Glutamatergic neuron (in vitro differentiated cells): ENCODE results near the gene PBX3. TPM values are rescaled to one million over a fixed set of nuclear protein-coding genes. Genes with fewer than 3 reads are reported as not detected.

Experiments used
- DNase-seq: peaks from one replicate; pipeline ENCODE4 v3.0.0; 2022
- H3K27ac Mint-ChIP-seq: one replicate; pipeline ENCODE4 v1.8.0; 2020; ENCODE audit warnings: mild to moderate bottlenecking, mixed read lengths, inconsistent platforms; ENCODE audit not compliant: unreplicated experiment
- H3K27me3 Mint-ChIP-seq: one replicate; pipeline ENCODE4 v1.8.0; 2020; ENCODE audit warnings: mild to moderate bottlenecking, moderate library complexity, mixed read lengths, inconsistent platforms; ENCODE audit not compliant: unreplicated experiment
- H3K36me3 Mint-ChIP-seq: one replicate; pipeline ENCODE4 v1.8.0; 2020; ENCODE audit warnings: mild to moderate bottlenecking, mixed read lengths, inconsistent platforms; ENCODE audit not compliant: unreplicated experiment
- H3K4me1 Mint-ChIP-seq: one replicate; pipeline ENCODE4 v1.8.0; 2020; ENCODE audit warnings: mild to moderate bottlenecking, low read depth, mixed read lengths, inconsistent platforms; ENCODE audit not compliant: unreplicated experiment
- H3K4me3 Mint-ChIP-seq: one replicate; pipeline ENCODE4 v1.8.0; 2020; ENCODE audit warnings: mild to moderate bottlenecking, mixed read lengths, inconsistent platforms; ENCODE audit not compliant: unreplicated experiment
- H3K9me3 Mint-ChIP-seq: one replicate; pipeline ENCODE4 v1.8.0; 2020; ENCODE audit warnings: mild to moderate bottlenecking, moderate library complexity, mixed read lengths, inconsistent platforms; ENCODE audit not compliant: unreplicated experiment
- CTCF ChIP-seq: fragments of 200-600 bp; sonication (generic); IDR thresholded peaks from one replicate; pipeline ENCODE4 v1.5.0; 2021; ENCODE audit not compliant: partially characterized antibody, unreplicated experiment
- total RNA-seq: library from RNA; stranded (reverse); fragmentation: NEBNext Ultra II Directional; extraction: Animal tissue kit (Norgen Biotek cat#: 25700); gene quantifications from one replicate; pipeline ENCODE4 v1.2.1, GENCODE V29; 2021; ENCODE audit not compliant: unreplicated experiment

PBX3 gene
- total RNA-seq, 1 donor from 2014 or later: 51.2 TPM

DNA sequence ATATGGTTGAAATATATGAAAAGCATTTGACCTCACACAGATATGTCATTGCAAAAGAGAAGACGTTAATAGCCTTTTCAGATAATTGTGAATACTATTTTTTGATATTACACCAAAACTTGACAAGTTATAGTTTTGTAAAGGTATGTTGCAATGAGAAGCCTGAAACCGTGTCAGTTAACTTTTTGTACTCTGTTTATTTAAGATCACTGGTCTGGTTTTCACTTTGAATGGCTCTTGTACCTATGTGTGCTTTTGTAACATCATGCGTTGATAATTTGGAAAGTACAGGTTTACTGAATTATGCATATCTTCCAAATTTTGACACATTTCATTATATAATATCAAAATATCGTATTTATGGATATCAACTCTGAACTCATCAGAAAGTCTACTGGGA is 177.2 kb downstream of the PBX3 start:
- Mint-ChIP-seq H3K4me1 (no peaks in the 10 kb centered on the region), H3K27ac (no peak overlapping the region), H3K9me3 (no peaks in the 10 kb centered on the region), H3K27me3 (no peaks in the 10 kb centered on the region), H3K4me3 (no peak overlapping the region), H3K36me3 (no peaks in the 10 kb centered on the region)
- TF ChIP-seq CTCF: no peak
- no peak for DNase-seq

GRCh38 chr9:125926936-125927335 is 179.8 kb downstream of the PBX3 start:
- Mint-ChIP-seq H3K9me3 (no peaks in the 10 kb centered on the region), H3K4me1 (no peaks in the 10 kb centered on the region), H3K4me3 (no peak overlapping the region), H3K27me3 (no peaks in the 10 kb centered on the region), H3K27ac (no peak overlapping the region), H3K36me3 (no peaks in the 10 kb centered on the region)
- TF ChIP-seq CTCF: no peak
- no peak for DNase-seq

DNA sequence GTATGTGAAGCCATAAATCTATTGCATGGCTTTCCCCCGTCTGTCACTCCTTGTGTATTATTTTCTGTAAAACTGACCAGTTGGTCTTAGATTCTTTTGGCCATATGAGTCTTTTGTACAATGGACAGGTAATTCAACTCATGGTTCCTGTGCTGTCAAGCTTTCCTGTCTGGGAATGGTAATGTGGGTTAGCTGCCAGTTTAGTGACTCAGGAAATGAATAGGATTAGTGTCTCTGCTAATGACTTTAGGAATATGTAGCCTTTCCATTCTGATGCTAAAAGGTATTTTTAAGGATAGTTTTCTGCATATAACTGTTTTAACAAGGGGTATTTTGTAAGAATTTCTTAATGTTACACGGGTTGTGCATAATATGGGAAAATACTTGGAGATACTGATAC is 182.7 kb downstream of the PBX3 start:
- no peak for TF ChIP-seq CTCF
- H3K27ac Mint-ChIP-seq: no peak overlapping the region
- H3K9me3 Mint-ChIP-seq: no peaks in the 10 kb centered on the region
- H3K4me3 Mint-ChIP-seq: no peak overlapping the region
- H3K27me3 Mint-ChIP-seq: no peaks in the 10 kb centered on the region
- H3K4me1 Mint-ChIP-seq: no peaks in the 10 kb centered on the region
- no peak for DNase-seq
- no peaks in the 10 kb centered on the region for H3K36me3 Mint-ChIP-seq

DNA sequence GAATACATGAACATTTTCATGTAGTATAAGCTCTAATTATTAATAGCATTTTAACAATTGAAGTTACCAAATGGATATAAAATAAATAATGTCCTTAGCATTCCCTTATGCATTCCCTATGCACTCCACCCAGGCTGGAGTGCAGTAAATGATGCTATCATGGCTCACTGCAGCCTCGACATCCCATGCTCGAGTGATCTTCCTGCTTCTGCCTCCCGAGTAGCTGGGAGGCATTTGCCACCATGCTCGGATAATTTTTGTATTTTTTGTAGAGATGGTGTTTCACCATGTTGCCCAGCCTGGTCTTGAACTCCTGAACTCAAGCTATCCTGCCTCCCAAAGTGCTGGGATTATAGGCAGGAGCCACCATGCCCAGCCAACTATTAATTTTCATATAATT is 184.0 kb downstream of the PBX3 start:
- no peak overlapping the region for H3K4me3 Mint-ChIP-seq
- H3K27ac Mint-ChIP-seq: no peak overlapping the region
- H3K4me1 Mint-ChIP-seq: no peaks in the 10 kb centered on the region
- no peaks in the 10 kb centered on the region for H3K9me3 Mint-ChIP-seq
- no peaks in the 10 kb centered on the region for H3K36me3 Mint-ChIP-seq
- TF ChIP-seq CTCF: no peak
- no peaks in the 10 kb centered on the region for H3K27me3 Mint-ChIP-seq
- DNase-seq: no peak

GRCh38 chr9:125932012-125932411 is 184.8 kb downstream of the PBX3 start:
- Mint-ChIP-seq H3K36me3 (no peaks in the 10 kb centered on the region), H3K4me1 (no peaks in the 10 kb centered on the region), H3K9me3 (no peaks in the 10 kb centered on the region), H3K27me3 (no peaks in the 10 kb centered on the region), H3K4me3 (no peak overlapping the region), H3K27ac (no peak overlapping the region)
- no peak for TF ChIP-seq CTCF
- no peak for DNase-seq
